ENCODE results near the gene CYP26C1.

GRCh38 chr10:93073539-93074146 lies 13.0 kb downstream of the CYP26C1 start, which contains the start of gene CYP26A1:
- no peak for TF ChIP-seq POLR2A (conservative IDR thresholded peaks at IDR 0.05)
- no peak for TF ChIP-seq HIVEP1 (CRISPR knock-in tag; IDR thresholded peaks at IDR 0.05)
- TF ChIP-seq MBD2 (IDR thresholded peaks at IDR 0.05; ENCODE audit: borderline replicate concordance, low read depth) = no peak
- no peak for TF ChIP-seq CTCF (IDR thresholded peaks at IDR 0.05 in 2 of 3, conservative IDR thresholded peaks at IDR 0.05 in 1 of 3; ENCODE audit: insufficient read depth in 2 of 3, low read depth in 1 of 3, low read length in 3 of 3)
- TF ChIP-seq SIN3A (IDR thresholded peaks at IDR 0.05; ENCODE audit: borderline replicate concordance in 2 of 2, control insufficient read depth in 1 of 2, low read depth in 2 of 2, low read length in 2 of 2) = no peak
- TF ChIP-seq ELF1 (tag; IDR thresholded peaks at IDR 0.05) = no peak
- no peak for TF ChIP-seq MYC (IDR thresholded peaks at IDR 0.05; ENCODE audit: low read depth, low read length)
- TF ChIP-seq MYC (CRISPR knock-in tag; IDR thresholded peaks at IDR 0.05; ENCODE audit: borderline replicate concordance, low read depth) = no peak
- no peak for TF ChIP-seq ZNF23 (CRISPR knock-in tag; IDR thresholded peaks at IDR 0.05)
- TF ChIP-seq HMBOX1 (IDR thresholded peaks at IDR 0.05) = no peak
- no peak for TF ChIP-seq DIDO1 (tag; IDR thresholded peaks at IDR 0.05; ENCODE audit: low read depth)
- no peak for TF ChIP-seq SRSF1 (IDR thresholded peaks at IDR 0.05; ENCODE audit: low read depth, low read length)
- no peak for TF ChIP-seq KLF6 (CRISPR knock-in tag; IDR thresholded peaks at IDR 0.05; ENCODE audit: borderline replicate concordance)

All from K562 (cell line).